ENCODE results near the gene FIGNL1. TPM values are rescaled to one million over a fixed set of nuclear protein-coding genes. Genes with fewer than 3 reads are reported as not detected.

Gene FIGNL1
- polyA plus RNA-seq, 4 donors = 1.9 to 20.2 (median 4.4) TPM

DNA sequence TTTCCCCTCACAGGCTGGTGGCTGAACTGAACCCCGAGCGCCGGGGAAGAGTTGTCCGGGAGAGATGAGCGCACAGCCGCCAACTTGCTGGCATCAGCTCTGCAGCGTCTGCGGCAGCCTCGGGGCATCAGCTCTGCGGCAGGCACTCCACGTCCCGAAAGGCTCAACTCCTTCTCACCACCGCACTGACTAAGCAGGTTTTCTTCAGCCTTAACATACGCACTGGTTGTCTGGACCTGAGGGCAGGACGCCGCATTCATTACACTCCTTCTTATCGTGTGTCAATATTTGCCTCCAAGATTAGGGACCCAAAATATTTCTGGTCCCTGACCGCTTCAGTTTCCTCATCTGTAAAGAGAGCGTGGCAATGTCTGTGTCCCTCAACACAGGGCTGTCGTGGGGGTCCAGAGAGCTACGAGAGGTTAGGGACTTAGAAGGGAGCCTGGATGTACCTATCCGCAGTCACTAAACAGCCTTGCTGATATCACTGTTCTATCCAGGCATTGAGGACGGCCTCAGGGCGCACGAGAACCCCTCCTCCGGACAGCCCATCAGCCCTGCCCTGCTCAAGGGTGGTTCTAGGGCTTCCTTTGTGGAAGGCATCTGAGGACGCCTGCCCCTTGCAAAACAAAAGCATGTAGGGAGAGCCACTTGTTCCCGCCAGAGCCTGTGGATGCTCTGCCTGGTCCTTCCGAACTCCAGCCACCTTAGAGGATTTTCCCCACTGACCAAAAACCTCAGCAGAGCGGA is 42.8 kb upstream of the FIGNL1 start:
- peaks cover 0 to 5% of the 10 kb centered on the region in 2 donors for H3K9me3 ChIP-seq (ENCODE audit: control insufficient read depth in 2 of 2, insufficient read depth in 1 of 2, low read depth in 1 of 2, low read length in 1 of 2)
- no peak overlapping the region for H3K27ac ChIP-seq (ENCODE audit: low read depth in 1 of 3, low read length in 2 of 3)
- FAIRE-seq (no peak), DNase-seq (no peak)
- H3K27me3 ChIP-seq (ENCODE audit: control insufficient read depth in 3 of 3, insufficient read depth in 3 of 3, low read length in 3 of 3) = no peaks in the 10 kb centered on the region
- H3K4me3 ChIP-seq (ENCODE audit: low read depth in 1 of 3, low read length in 3 of 3) = no peak overlapping the region
- WGBS, 3 donors = 90 to 94% (median 93%) methylated on average over 30 of the region's 30 CpGs
- H3K4me1 ChIP-seq (ENCODE audit: control insufficient read depth in 3 of 3, insufficient read depth in 2 of 3, low read depth in 1 of 3, low read length in 2 of 3) = peaks cover 5 to 26% (median 7%) of the 10 kb centered on the region in 3 donors
- H3K36me3 ChIP-seq (ENCODE audit: control insufficient read depth in 3 of 3, insufficient read depth in 2 of 3, low read depth in 1 of 3, low read length in 3 of 3) = peaks cover 0 to 30% (median 8%) of the 10 kb centered on the region in 3 donors

DNA sequence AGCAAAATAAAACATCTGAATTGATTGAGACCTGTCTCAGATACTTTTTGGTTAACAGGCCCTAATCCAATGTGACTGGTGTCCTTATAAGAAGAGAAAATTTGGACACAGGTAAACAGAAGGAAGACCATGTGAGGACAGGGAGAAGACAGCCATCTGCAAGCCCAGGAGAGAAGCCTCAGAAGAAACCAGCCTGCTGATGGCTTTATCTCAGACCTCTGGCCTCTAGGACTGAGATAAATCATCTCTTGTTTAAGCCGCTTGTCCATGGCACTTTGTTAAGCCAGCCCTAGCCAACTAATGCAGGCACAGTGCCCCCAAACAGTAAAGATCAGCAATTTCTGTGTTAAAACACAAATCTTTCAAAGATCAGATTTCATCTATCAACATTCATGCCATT is 41.8 kb upstream of the FIGNL1 start:
- Histone ChIP-seq H3K9me3 (ENCODE audit: control insufficient read depth in 2 of 2, insufficient read depth in 1 of 2, low read depth in 1 of 2, low read length in 1 of 2) (peaks cover 0 to 5% of the 10 kb centered on the region in 2 donors), H3K4me1 (ENCODE audit: control insufficient read depth in 3 of 3, insufficient read depth in 2 of 3, low read depth in 1 of 3, low read length in 2 of 3) (peaks cover 3 to 19% (median 3%) of the 10 kb centered on the region in 3 donors), H3K27ac (ENCODE audit: low read depth in 1 of 3, low read length in 2 of 3) (no peak overlapping the region), H3K36me3 (ENCODE audit: control insufficient read depth in 3 of 3, insufficient read depth in 2 of 3, low read depth in 1 of 3, low read length in 3 of 3) (peaks cover 0 to 30% (median 8%) of the 10 kb centered on the region in 3 donors), H3K27me3 (ENCODE audit: control insufficient read depth in 3 of 3, insufficient read depth in 3 of 3, low read length in 3 of 3) (no peaks in the 10 kb centered on the region), H3K4me3 (ENCODE audit: low read depth in 1 of 3, low read length in 3 of 3) (no peak overlapping the region)
- WGBS, 3 donors = 82 to 95% (median 88%) methylated on average over 1 of the region's 1 CpG
- FAIRE-seq (no peak), DNase-seq (no peak)

DNA sequence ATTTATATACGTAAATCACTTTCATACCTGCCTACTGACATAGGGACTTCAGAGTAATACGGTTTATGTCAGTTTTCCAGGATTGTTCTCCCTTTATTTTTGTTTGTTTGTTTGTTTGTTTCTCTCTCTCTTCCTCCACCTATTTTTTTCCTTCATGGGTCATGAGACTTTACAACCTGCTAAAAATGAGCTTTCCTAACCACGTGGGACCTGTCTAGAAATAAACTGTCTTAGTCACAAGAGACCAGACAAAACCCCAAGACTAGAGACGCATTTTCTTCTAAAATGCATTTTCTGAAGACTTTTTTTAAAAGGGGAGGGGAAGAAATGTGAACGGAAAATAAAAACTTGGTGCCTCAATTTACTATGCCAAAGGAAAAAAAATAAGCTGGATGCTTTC is 41.1 kb upstream of the FIGNL1 start:
- WGBS, 3 donors = 67 to 78% (median 71%) methylated on average over 5 of the region's 5 CpGs
- Histone ChIP-seq H3K27me3 (ENCODE audit: control insufficient read depth in 3 of 3, insufficient read depth in 3 of 3, low read length in 3 of 3) (no peaks in the 10 kb centered on the region), H3K9me3 (ENCODE audit: control insufficient read depth in 2 of 2, insufficient read depth in 1 of 2, low read depth in 1 of 2, low read length in 1 of 2) (peaks cover 0 to 5% of the 10 kb centered on the region in 2 donors), H3K36me3 (ENCODE audit: control insufficient read depth in 3 of 3, insufficient read depth in 2 of 3, low read depth in 1 of 3, low read length in 3 of 3) (peaks cover 0 to 28% (median 8%) of the 10 kb centered on the region in 3 donors), H3K4me1 (ENCODE audit: control insufficient read depth in 3 of 3, insufficient read depth in 2 of 3, low read depth in 1 of 3, low read length in 2 of 3) (peaks cover 0 to 14% (median 0%) of the 10 kb centered on the region in 3 donors), H3K4me3 (ENCODE audit: low read depth in 1 of 3, low read length in 3 of 3) (no peak overlapping the region), H3K27ac (ENCODE audit: low read depth in 1 of 3, low read length in 2 of 3) (no peak overlapping the region)
- no peak for FAIRE-seq
- DNase-seq = no peak

DNA sequence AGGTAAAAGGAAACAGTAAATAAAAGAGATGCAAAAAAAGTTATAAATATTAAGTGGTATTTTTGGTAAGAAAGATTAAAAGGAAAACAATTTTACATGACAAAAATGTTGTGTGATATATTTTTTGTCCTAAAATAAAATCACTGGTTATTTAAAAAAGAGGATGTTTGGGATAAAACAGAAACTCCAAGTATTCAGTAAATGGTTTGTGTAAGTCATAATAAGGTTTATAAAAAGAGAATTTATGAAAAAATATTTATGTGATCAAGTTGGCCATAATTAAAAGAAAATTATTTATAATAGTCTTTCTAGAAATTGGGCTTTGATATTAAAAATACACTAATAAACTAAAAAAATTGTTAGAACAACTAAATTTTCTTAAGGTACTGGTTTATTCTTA is 38.2 kb upstream of the FIGNL1 start:
- no peak for DNase-seq
- FAIRE-seq = peak; percentile 97

DNA sequence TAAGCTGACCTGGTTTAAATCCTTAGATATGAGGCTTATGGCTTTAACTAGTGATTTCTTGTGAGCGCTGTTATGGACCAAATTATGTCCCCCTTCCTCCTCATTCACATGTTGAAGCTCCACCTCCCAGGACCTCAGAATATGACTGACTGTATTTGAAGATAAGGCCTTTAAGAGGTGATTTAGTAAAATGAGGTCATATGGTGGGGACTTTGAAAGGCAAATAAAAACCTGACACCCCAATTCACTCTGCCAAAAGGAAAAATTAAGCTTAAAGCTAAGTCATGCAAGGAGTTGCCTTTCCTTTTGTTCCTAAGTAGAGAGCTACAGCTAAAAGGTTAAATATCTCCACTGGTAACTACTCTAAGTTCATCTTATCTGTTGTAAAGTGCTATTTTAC is 36.4 kb upstream of the FIGNL1 start:
- H3K36me3 ChIP-seq (ENCODE audit: control insufficient read depth in 3 of 3, insufficient read depth in 2 of 3, low read depth in 1 of 3, low read length in 3 of 3) = peaks cover 0 to 8% (median 0%) of the 10 kb centered on the region in 3 donors
- H3K27me3 ChIP-seq (ENCODE audit: control insufficient read depth in 3 of 3, insufficient read depth in 3 of 3, low read length in 3 of 3) = no peaks in the 10 kb centered on the region
- peaks cover 0 to 5% of the 10 kb centered on the region in 2 donors for H3K9me3 ChIP-seq (ENCODE audit: control insufficient read depth in 2 of 2, insufficient read depth in 1 of 2, low read depth in 1 of 2, low read length in 1 of 2)
- H3K4me1 ChIP-seq (ENCODE audit: control insufficient read depth in 3 of 3, insufficient read depth in 2 of 3, low read depth in 1 of 3, low read length in 2 of 3) = peaks cover 0 to 3% (median 0%) of the 10 kb centered on the region in 3 donors
- H3K27ac ChIP-seq (ENCODE audit: low read depth in 1 of 3, low read length in 2 of 3) = no peak overlapping the region
- WGBS, 3 donors = 93 to 97% (median 95%) methylated on average over 1 of the region's 1 CpG
- FAIRE-seq (no peak), DNase-seq (no peak)
- H3K4me3 ChIP-seq (ENCODE audit: low read depth in 1 of 3, low read length in 3 of 3) = no peak overlapping the region

More for the DNA sequence above, 38.2 kb upstream of the FIGNL1 start:
- no peak overlapping the region for H3K27ac ChIP-seq (ENCODE audit: low read depth in 1 of 3, low read length in 2 of 3)
- H3K36me3 ChIP-seq (ENCODE audit: control insufficient read depth in 3 of 3, insufficient read depth in 2 of 3, low read depth in 1 of 3, low read length in 3 of 3) = peaks cover 0 to 17% (median 6%) of the 10 kb centered on the region in 3 donors
- no peaks in the 10 kb centered on the region for H3K27me3 ChIP-seq (ENCODE audit: control insufficient read depth in 3 of 3, insufficient read depth in 3 of 3, low read length in 3 of 3)
- H3K9me3 ChIP-seq (ENCODE audit: control insufficient read depth in 2 of 2, insufficient read depth in 1 of 2, low read depth in 1 of 2, low read length in 1 of 2) = peaks cover 0 to 5% of the 10 kb centered on the region in 2 donors
- H3K4me1 ChIP-seq (ENCODE audit: control insufficient read depth in 3 of 3, insufficient read depth in 2 of 3, low read depth in 1 of 3, low read length in 2 of 3) = peaks cover 0 to 3% (median 0%) of the 10 kb centered on the region in 3 donors
- no peak overlapping the region for H3K4me3 ChIP-seq (ENCODE audit: low read depth in 1 of 3, low read length in 3 of 3)

DNA sequence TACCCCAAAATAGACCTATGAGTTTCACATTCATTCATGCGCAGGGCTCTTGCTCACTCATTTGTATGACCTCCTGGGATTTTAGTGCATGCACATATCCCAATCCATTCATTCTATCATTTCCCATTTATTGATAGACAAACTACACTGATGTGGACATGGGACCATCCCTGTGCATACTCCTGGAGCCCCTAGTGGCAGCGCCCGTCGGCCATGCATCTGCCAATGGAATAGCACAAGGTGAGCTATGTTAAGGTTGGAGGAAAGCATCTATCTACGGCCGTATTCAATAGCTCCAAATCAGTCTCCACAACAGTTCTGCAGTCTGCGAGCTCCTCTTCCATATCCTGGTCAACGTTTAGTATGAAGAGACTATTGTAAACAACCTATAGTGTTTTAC is 31.7 kb upstream of the FIGNL1 start:
- no peaks in the 10 kb centered on the region for H3K27me3 ChIP-seq (ENCODE audit: control insufficient read depth in 3 of 3, insufficient read depth in 3 of 3, low read length in 3 of 3)
- peaks cover 0 to 34% (median 0%) of the 10 kb centered on the region in 3 donors for H3K36me3 ChIP-seq (ENCODE audit: control insufficient read depth in 3 of 3, insufficient read depth in 2 of 3, low read depth in 1 of 3, low read length in 3 of 3)
- H3K27ac ChIP-seq (ENCODE audit: low read depth in 1 of 3, low read length in 2 of 3) = no peak overlapping the region
- H3K9me3 ChIP-seq (ENCODE audit: control insufficient read depth in 2 of 2, insufficient read depth in 1 of 2, low read depth in 1 of 2, low read length in 1 of 2) = no peaks in the 10 kb centered on the region
- 83 to 91% (median 90%) methylated on average over 8 of the region's 8 CpGs for WGBS, 3 donors
- peaks cover 0 to 3% (median 0%) of the 10 kb centered on the region in 3 donors for H3K4me1 ChIP-seq (ENCODE audit: control insufficient read depth in 3 of 3, insufficient read depth in 2 of 3, low read depth in 1 of 3, low read length in 2 of 3)
- DNase-seq (no peak), FAIRE-seq (no peak)
- H3K4me3 ChIP-seq (ENCODE audit: low read depth in 1 of 3, low read length in 3 of 3) = no peak overlapping the region

DNA sequence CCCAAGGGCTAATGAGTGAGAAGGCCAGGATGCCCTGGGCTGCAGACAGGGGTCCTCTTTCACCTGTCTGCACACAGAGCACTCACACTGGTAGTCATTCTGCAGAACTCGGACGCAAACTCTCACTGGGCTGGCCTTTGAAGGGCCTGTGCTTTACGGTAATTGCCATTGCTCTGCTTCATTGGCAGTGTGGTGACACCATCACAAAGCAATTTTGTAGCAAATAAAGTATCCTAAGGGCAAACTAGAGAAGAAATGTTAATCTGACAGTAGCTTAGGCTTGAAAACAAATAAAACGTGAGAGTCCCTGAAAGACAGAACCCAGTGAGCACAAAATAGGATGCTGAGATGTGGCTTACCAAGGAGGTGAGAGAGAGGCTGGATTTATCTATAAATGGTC is 30.6 kb upstream of the FIGNL1 start:
- FAIRE-seq = no peak
- 40 to 74% (median 48%) methylated on average over 4 of the region's 4 CpGs for WGBS, 3 donors
- DNase-seq = no peak

DNA sequence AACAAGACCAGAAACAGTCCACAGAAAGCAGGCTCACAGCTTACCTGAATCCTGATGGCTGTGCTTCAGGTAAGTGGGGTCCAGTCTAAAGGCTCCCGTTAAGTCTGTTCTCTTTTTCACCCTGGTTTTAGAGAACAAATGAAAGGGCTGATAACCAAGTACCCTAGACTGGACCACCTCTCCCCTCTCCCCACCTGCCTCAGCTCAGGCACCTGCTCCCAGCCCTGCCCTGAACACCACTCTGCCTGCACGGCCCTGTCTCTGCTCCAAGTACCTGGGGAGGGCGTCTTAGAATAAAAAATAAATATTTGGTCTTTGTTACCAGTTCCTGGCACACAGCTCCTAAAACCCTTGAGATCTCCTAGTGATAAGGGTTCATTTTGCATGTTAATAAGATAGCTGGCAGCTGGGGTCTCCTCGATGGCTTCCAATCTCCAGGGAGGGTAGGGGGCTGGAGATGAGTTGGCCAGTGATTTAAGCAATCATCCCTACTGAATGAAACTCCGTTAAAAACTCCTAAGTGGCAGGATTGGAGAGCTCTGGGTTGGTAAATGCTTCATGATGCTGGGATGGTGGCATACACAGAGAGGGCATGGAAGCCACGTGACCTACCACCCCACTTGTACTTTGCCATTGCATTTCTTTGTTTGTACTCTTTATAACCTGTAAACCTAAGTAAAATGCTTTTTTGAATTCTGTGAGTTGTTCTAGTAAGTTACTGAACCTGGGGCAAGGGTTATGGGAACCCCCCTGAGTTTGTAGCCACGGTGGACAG is 29.8 kb upstream of the FIGNL1 start:
- Histone ChIP-seq H3K4me1 (ENCODE audit: control insufficient read depth in 3 of 3, insufficient read depth in 2 of 3, low read depth in 1 of 3, low read length in 2 of 3) (peaks cover 0 to 6% (median 0%) of the 10 kb centered on the region in 3 donors), H3K36me3 (ENCODE audit: control insufficient read depth in 3 of 3, insufficient read depth in 2 of 3, low read depth in 1 of 3, low read length in 3 of 3) (peaks cover 0 to 46% (median 0%) of the 10 kb centered on the region in 3 donors), H3K9me3 (ENCODE audit: control insufficient read depth in 2 of 2, insufficient read depth in 1 of 2, low read depth in 1 of 2, low read length in 1 of 2) (no peaks in the 10 kb centered on the region), H3K4me3 (ENCODE audit: low read depth in 1 of 3, low read length in 3 of 3) (no peak overlapping the region), H3K27ac (ENCODE audit: low read depth in 1 of 3, low read length in 2 of 3) (no peak overlapping the region), H3K27me3 (ENCODE audit: control insufficient read depth in 3 of 3, insufficient read depth in 3 of 3, low read length in 3 of 3) (no peaks in the 10 kb centered on the region)
- WGBS, 3 donors = 84 to 87% (median 85%) methylated on average over 7 of the region's 7 CpGs
- DNase-seq = no peak
- no peak for FAIRE-seq

More for the DNA sequence above, 30.6 kb upstream of the FIGNL1 start:
- no peak overlapping the region for H3K27ac ChIP-seq (ENCODE audit: low read depth in 1 of 3, low read length in 2 of 3)
- no peaks in the 10 kb centered on the region for H3K27me3 ChIP-seq (ENCODE audit: control insufficient read depth in 3 of 3, insufficient read depth in 3 of 3, low read length in 3 of 3)
- H3K36me3 ChIP-seq (ENCODE audit: control insufficient read depth in 3 of 3, insufficient read depth in 2 of 3, low read depth in 1 of 3, low read length in 3 of 3) = peaks cover 0 to 40% (median 0%) of the 10 kb centered on the region in 3 donors
- H3K9me3 ChIP-seq (ENCODE audit: control insufficient read depth in 2 of 2, insufficient read depth in 1 of 2, low read depth in 1 of 2, low read length in 1 of 2) = no peaks in the 10 kb centered on the region
- peaks cover 0 to 3% (median 0%) of the 10 kb centered on the region in 3 donors for H3K4me1 ChIP-seq (ENCODE audit: control insufficient read depth in 3 of 3, insufficient read depth in 2 of 3, low read depth in 1 of 3, low read length in 2 of 3)
- H3K4me3 ChIP-seq (ENCODE audit: low read depth in 1 of 3, low read length in 3 of 3) = no peak overlapping the region
